Activated CD8-positive, alpha-beta memory T cell treated with anti-CD3 and anti-CD28 coated beads for 48 hours (primary cell): ENCODE results near the gene RNF223.
A peak's percentile ranks its signal among the peaks of the same experiment; 100 is the strongest.

Experiments
- DNase-seq, 3 experiments: peaks; one replicate each; pipeline ENCODE4 v3.0.0-alpha.2; 2020; ENCODE audit warnings: low read depth in 2 of 3, low spot score in 2 of 3

RNF223 gene

GRCh38 chr1:1073743-1074587, at the start of gene RNF223:
RNF223 (minus strand) TSS chr1:1074306; CDS start chr1:1072566, 1,740 bp downstream.
- DNase-seq: no peak

- DNase-seq: no peak
Observed at GRCh38 chr1:1122981-1123480, 48.9 kb upstream of the RNF223 start.

- peak; percentile 62 to 64 (median 63) for DNase-seq
Observed at GRCh38 chr1:1122078-1122811, 48.1 kb upstream of the RNF223 start.

- no peak for DNase-seq
Observed at GRCh38 chr1:1121611-1122077, 47.5 kb upstream of the RNF223 start.

GRCh38 chr1:1120866-1121591, 46.9 kb upstream of the RNF223 start:
- DNase-seq: no peak

- DNase-seq: no peak
Observed at GRCh38 chr1:1120096-1120495, 46.0 kb upstream of the RNF223 start.

- DNase-seq: no peak
Observed at GRCh38 chr1:1119272-1119890, 45.3 kb upstream of the RNF223 start.

- DNase-seq: no peak
Observed at GRCh38 chr1:1118876-1119220, 44.7 kb upstream of the RNF223 start.

GRCh38 chr1:1118011-1118875, 44.1 kb upstream of the RNF223 start:
- DNase-seq: no peak

- DNase-seq: no peak
Observed at GRCh38 chr1:1117469-1117831, 43.3 kb upstream of the RNF223 start.

GRCh38 chr1:1116701-1117468, 42.8 kb upstream of the RNF223 start:
- DNase-seq: no peak

- DNase-seq: peak; percentile 90 to 99 (median 94)
Observed at GRCh38 chr1:1115786-1116700, 41.9 kb upstream of the RNF223 start, which contains the start of gene C1orf159. C1orf159 (minus strand) TSS chr1:1116089; CDS start chr1:1091543, 24,546 bp downstream.

GRCh38 chr1:1115136-1115785, 41.2 kb upstream of the RNF223 start:
- DNase-seq: no peak

- DNase-seq: no peak
Observed at GRCh38 chr1:1114431-1114830, 40.3 kb upstream of the RNF223 start.

- no peak for DNase-seq
Observed at GRCh38 chr1:1112237-1112985, 38.3 kb upstream of the RNF223 start.

- DNase-seq: no peak
Observed at GRCh38 chr1:1111516-1112236, 37.6 kb upstream of the RNF223 start.
